Measurements from ENCODE around the gene OR2T35.

- TF ChIP-seq CTCF (IDR thresholded peaks at IDR 0.05; ENCODE audit: low read length) (no peak), EZH2 (IDR thresholded peaks at IDR 0.05; ENCODE audit: borderline replicate concordance, low read length) (no peak)
Measured at GRCh38 chr1:248592655-248593054, 52.4 kb downstream of the OR2T35 start.

Data from OCI-LY1 (cell line).